Stimulated activated CD8-positive, alpha-beta memory T cell treated with anti-CD3 and anti-CD28 coated beads, Interleukin-2, amount 100 ng/mL, for 48 hours (primary cell): ENCODE measurements around the gene TPM2.

Source experiments
- DNase-seq, 2 donors: peaks; one replicate each; pipeline ENCODE4 v3.0.0-alpha.2; 2020; ENCODE audit warnings: low read depth in 2 of 2

Gene TPM2

DNA sequence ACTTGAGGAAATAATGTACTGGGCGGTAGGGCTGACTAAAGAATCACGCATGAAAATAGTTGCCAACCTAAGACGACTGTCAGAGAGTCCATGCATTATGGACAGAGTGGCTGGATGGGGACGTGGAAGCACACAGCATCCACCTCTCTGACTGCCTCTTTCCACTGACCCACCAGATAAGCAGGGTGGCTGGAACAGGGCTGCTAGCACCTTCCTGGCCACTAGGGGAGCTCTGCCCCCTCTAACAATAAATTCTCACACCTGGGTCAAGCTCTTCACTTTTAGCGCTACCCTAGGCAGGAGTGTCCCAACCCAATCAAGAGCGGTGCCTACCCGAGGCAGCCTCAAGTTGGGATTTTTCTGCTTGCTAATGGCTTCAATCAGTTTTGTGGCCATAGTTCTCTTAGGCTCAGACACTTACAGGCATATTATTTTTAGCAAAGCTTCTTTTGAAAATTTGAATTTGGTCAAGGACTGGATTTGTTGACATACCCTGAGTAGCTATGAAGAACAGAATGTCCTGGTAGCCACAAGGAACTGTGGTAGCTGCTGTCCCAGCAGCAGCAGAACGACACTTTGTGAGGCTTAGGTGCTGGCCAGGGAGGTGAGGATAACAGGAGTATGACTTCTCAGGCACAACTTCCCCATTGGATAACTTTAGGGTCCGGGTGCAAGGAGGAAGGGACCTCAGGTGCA, 6.9 kb upstream of the TPM2 start:
- peak in 1 of 2 donors; percentile 37 for DNase-seq

DNA sequence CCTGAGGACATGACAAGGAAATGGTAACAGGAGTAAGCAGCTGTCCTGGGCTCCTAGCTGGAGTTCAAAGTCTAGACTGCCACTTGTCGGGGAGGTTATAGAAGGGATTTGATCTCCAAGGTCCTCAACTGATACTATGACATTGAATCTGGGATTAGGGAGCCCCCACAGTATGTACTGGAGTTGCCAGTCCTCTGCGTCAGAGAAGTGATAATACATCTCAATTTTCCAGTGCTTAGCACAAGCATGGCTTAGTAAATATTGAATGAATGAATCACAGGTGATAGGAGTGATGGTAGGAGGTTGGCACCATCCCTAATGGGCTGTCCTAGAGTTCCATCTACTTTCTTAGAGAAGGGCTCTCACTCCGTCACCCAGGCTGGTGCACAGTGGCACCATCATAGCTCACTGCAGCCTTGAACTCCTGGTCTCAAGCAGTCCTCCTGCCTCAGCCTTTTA, 6.2 kb upstream of the TPM2 start:
- DNase-seq: no peak

DNA sequence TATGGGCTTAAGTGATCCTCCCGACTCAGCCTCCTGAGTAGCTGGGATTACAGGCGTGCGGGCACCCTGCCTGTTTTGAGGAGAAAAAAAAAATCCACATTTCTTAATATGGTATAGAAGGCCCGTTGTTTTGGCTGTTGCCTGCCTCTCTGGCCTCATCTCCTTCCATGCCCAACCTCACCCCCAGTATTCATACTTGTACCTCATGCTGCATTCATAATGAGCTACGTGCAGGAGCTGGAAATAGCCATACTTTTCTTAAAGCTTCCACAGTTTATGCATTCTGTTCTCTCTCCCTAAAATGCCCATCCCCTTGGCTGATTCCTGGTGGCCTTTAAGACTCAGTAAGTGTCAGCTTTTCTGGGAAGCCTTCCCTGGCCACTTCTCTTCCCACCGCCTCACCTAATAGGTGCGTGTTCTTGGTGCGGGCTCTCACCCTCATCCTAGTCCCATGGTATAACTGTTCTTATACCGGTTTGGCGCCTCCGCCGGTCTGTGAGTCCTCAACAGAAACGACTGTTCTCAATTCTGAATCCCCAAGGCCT, 2.1 kb upstream of the TPM2 start:
- DNase-seq: no peak

DNA sequence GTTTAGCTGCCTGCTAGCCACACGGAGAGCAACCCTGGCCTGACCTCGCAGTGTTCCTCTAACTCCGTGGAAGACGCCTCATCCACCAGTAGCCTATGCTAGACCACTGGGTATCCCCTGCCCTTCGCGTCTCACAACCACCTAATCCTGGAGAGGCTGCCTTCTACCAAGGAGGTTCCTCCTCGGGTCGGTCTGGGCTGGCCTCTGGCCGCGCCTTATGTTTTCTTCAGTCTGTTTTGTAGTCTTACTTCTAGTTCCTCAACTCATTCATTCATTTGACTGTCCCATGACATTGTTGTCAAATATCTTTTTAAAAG, 1.6 kb upstream of the TPM2 start:
- no peak for DNase-seq

DNA sequence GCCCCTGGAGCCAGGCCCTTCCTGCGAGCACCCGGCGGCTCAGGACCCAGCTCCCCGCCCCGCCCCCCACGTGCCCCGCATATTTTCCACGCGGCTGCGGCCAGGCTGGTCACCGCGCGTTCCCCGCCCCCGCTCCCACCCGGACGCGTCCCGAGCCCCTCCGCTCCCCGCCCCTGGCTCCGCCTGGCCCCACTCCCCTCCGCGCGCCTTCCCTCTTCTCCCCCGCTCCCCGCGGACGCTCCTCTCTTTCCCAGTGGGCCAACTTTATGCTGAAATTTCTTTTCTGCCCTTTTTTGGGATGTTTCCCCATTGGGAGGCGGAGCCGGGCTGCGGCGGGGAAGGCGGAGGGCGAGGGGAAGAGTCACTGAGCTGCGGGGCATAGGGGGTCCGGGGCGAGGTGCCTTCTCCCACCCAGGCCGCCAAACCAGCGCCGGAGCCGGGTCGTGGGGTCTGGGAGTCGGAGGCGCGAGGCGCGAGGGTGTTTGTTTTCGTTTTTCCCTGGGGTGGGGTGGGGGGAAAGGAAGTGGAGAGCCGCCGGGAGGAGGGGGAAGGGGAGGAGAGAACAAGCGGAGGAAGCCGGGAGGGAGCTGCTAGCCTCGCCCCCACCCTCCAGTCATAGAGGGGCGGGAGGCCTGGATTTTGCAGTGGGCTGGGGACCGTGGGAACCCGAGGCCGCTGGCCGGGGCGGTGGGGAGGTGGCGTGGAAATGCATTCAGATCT, 1.0 kb upstream of the TPM2 start:
- DNase-seq: peak in 1 of 2 donors; percentile 20

DNA sequence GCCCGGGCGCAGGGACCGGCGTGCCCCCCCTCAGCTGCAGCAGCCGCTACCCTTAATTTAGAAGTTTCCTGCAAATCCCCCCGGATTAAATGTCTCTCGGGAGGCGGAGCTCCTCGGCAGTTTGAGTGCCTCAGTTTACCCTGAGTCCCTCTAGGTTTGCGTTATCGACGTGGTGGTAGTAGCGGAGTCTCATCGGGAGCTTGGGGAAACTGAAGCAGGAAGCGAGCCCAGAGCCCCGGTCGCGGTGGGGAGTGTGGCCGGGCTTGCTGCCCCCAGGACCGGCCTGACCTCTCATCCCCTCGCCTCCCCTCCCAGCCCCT, 529 bp upstream of the TPM2 start:
- DNase-seq: no peak

DNA sequence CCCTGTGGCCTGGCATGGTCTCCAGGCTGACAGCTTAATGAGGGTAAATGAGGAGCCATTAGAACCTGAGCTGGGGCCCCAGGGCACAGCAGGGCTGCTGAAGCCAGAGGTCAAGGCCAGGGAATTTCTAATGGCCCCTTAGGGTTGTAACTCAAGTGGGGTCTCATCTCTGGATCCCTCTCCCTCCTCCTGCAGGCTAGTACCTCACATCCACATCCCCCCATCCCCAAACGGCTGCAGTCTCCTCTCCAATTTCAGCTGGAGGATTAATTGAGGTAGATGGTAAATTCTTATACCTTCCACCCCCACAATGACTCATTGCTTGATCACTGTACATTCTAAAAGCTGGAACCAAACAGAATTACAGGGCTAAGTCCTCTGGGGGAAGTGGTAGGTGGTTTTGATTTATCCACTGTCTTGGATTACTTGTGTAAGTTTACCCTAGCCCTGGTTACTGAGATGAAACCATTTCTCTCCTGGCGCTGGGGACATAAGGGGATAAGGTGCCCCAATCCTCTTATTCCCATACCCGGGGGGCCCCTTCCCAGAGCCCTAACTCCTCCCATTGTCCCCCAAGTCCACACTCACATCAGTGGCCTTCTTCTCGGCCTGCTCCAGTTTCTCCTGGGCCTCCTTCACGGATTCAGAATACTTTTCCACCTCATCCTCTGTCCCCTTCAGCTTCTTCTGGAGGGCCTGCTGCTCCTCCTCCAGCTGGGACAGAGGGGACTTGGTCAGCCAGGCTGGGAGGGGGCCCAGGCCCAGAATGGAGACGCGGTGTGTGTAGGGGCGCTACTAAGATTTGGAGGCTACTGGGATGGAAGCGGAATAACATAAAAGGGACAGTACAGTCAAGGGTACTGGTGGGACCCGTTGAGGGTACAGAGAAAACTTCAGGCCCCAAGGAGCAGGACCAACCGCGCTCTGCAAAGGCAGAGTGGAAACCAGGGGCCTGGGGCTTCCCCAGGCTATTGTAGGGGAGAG, 875 bp downstream of the TPM2 start:
- no peak for DNase-seq

DNA sequence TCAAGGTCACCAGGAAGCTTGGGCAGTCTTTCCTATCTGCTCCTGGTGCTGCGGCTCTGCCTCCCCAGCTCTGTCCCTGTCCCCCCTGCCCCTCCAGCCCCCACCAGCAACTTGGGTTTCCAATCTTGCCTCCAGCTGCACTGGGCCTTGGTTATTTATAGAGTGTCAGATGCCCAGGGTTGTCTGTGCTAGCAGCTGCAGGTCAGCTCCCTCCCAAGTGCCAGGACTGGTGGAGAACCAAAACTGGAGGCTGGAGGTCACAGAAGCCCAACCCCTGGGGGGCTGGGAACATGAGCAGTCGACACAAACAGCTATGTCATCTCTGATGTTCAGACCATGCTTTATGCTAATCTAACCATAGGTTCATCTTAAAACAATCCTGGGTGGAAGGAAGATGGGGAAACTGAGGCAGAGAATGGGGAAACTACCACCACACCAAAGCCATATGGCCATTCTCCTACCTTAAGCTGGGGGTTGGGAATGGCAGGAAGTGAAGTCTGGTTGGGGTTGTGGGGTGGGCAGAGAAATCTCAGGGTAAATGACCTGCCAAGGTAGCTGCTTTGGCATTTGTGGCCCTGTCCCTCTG, 1.7 kb downstream of the TPM2 start:
- no peak for DNase-seq

DNA sequence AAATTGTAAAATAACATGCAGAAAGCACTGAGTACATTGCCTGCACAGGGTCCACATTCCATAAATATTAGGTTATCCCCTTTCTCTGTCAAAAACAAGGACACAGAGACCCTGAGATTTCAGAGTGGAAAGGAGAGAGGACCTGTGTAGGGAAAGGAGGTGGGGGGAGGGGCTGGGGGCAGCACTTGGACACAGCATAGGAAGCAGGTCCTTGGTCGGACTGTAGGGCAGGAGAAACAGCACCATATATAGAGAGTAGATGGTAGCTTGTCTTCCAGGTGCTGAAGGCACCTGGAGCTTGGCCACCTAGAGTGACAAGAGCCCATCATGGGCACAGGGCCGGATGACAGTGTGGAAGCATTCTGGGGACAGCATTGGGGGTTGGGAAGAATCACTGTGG, 2.4 kb downstream of the TPM2 start:
- DNase-seq: no peak

DNA sequence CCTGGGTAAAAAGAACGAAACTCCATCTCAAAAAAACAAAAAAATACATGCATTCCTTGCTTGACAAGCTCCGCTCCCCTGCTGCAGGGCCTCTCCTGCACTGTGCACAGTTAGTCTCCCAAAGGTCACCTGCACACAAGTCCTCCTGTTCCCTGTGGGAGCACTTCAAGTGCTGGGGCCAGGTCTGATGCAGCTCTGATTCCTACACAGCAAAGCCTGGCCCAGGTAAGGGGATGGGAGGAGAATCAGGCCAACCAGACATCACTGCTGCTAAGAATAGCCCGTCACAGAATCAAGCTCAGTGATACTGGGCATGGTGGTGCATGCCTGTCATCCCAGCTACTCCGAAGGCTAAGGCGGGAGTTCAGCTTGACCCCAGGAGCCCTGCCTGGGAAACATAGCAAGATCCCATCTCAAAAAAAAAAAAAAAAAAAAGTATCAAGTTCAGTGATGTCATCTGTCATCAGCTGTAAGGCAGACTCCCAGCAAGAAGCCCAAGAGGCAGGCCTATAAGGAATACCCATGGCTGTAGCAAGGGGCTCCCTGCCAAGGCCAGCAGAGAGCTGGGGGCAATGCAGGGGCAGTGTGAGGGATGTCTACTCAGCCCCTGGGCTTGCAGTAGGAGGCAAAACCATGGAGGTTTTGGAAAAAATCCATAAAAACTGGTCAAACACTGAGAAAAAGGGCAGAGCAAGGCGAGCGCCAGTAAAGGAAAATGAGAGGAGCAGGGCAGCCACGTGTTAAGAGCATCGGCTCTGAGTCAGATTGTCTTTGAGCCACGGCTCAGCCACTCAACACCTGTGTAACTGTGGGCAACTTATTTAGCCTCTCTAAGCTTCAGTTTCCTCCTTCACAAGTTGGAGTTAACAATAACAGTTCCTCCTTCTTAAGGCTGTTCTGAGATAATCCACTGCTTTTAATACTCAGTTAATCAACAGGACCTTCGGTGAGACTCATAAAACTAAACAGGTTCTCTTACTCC, 3.2 kb downstream of the TPM2 start:
- no peak for DNase-seq

DNA sequence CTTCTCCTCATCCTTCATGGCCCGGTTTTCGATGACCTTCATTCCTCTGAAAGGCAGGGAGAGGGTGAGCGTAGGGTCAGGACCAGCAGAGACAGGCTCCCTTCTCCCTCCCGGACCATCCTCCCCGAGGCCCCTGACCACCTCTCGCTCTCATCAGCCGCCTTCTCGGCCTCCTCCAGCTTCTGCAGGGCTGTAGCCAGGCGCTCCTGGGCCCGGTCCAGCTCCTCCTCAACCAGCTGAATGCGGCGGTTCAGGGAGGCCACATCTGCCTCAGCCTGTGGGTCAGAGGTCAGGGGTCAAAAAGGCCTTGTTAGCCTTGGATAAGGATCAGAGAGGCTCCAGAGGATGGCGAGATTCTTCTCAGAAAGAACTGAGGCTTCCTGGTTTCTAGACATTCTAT, 4.2 kb downstream of the TPM2 start:
- no peak for DNase-seq

DNA sequence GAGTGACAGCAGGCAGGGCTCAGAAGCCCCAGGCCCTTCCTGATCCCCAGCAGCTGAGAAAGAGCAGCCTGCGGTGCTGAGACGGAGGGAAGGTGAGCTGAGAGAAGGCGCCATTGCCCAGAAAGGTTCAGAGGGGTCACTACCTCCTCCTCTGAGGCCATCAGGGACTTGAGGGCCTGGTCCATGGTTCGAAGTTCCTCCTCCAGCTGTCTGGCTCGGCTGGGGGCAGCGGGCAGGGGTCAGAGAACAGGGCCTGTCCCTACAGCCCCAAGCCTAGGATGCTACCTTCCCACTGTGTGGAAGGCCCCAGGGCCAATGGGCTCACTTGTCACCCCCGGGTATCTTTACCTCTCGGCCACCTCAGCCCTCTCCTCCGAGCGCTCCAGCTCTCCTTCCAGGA, 4.8 kb downstream of the TPM2 start:
- DNase-seq: no peak

DNA sequence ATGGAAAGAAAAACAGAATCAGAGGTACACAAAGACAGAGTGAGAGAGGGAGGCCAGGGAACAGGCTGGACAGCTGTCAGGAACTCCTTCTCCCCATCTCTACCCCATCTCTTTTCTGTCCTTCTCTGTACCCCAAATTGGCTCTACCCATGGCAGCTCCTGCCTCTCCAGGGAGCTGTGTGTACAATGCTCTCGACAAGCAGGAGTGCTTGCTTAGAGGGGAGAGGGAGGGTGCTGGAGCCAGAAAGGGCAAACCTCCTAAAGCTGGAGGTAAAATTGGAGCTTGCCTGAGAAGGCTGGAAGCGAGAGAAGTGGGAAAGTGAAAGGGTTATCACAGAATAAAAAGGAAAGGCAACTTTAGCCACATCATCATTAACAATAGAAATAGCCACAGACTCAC, 6.4 kb downstream of the TPM2 start:
- no peak for DNase-seq

DNA sequence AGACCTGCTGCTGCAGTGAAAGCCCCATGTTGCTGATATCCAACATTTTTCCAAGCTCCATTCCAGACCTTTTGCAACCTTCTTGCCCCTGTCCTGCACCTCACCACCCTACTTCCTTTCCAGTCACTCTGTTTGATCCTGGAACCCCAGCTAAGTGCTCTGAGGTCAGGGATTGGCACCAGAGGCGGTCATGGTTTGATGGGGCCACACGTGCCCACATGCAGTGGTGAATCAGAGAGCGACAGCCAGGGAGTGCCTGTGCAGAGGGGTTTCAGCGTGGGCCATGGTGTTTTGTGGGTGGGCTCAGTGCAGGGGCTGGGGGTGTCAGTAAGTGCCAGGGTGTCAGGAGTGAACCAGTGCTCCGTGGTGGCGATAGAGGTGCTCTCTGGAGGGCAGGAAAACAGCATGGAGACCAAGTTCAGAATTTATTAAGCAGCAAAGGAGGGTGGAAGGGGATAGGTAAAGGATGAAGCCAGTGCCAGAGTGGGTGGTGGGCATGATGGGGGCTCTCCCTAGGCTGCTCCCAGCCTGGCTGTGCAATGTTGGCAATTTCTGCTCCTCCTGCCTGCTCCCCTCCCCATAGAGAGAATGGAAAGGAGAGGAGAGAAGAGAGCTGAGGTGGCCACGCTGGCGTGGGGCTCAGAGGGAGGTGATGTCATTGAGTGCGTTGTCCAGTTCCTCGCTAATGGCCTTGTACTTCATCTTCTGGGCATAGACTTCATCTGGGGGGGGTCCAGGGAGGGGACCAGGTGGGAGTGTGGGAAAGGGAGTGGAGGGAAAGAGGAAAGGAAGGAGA, 7.0 kb downstream of the TPM2 start:
- no peak for DNase-seq

DNA sequence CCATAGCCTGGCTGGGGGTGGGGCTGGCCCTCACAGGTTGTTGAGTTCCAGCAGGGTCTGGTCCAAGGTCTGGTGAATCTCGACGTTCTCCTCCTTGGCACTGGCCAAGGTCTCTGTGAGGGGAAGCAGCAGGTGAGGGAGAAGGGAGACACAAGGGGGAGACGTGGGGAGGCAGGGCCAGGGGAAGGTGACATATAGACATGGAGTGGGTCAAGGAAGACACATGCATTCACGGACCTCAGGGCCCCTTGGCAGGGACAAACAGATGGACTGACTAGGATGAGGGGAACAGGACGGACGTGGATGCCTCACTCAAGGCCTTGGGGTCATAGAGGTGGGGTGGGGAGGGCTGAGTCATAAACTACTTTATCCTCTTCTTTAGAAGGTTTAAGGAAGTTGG, 7.7 kb downstream of the TPM2 start:
- DNase-seq: no peak

DNA sequence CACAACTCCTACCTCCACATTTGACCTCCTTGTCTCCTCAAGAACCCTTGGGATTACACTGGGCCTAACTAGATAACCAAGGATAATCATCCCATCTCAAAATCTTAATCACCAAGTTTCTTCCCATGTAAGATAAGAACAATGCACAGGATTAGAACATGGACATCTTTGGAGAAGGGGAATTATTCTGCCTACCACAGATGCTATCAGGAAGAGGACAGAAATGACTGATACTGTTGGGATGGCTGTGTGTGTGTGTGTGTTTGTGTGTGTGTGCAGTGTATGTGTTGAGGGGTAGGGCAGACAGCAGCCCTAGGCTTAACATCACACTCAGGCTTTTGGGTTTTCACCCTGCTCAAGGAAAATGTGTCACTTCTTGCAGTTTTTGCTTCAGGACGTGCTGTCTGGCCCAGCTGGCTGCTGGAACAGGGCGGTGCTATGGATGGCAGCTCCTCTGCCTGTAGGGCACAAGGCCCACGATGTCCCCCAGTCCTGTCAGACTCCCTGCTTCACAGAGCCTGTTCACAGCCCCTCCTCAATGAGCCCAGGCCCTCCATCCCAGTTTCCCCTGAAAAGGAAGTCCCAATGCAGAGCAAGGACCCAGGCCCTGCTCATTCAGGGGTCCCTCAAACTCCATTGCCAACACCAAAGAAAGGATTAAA, 8.3 kb downstream of the TPM2 start:
- no peak for DNase-seq

DNA sequence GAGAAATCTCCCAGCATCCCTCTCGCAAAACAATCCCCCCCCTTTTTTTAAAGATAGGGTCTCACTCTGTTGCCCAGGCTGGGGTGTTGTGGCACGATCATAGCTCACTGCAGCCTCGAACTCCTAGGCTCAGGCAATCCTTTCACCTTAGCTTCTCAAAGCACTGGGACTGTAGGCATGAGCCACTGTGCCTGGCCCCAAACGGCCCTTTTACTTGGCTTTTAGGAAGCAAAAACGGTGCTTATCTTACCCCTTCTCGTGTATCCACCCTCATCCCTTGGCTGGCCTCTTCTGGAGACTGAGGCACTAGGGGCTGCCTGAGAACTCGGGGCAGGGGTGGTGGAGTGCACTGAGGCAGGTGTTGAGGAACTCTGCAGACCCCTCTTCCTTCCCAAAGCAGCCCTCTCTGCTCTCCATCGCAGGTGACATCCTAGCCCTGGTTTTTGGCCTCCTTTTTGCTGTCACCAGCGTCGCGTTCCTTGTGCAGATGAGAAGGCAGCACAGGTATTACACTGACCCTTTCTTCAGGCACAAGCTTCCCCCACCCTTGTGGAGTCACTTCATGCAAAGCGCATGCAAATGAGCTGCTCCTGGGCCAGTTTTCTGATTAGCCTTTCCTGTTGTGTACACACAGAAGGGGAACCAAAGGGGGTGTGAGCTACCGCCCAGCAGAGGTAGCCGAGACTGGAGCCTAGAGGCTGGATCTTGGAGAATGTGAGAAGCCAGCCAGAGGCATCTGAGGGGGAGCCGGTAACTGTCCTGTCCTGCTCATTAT, 9.2 kb downstream of the TPM2 start:
- no peak for DNase-seq

DNA sequence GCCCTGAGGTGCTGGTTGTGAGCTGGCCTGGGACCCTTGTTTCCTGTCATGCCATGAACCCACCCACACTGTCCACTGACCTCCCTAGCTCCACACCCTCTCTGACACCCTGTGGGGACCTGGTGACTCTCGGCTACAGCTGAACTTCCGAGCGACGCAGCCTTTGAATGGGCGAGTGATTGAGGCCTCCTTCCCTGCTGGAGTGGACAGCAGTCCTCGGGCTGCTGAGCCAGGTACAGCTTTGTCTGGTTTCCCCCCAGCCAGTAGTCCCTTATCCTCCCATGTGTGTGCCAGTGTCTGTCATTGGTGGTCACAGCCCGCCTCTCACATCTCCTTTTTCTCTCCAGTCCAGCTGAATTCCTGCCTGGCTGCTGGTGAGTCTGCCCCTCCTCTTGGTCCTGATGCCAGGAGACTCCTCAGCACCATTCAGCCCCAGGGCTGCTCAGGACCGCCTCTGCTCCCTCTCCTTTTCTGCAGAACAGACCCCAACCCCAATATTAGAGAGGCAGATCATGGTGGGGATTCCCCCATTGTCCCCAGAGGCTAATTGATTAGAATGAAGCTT, 9.9 kb downstream of the TPM2 start:
- DNase-seq: no peak
